ENCODE measurements around the gene PINK1. TPM values are rescaled to one million over a fixed set of nuclear protein-coding genes. Genes with fewer than 3 reads are reported as not detected.

The PINK1 gene
- total RNA-seq, 1 experiment from 2014 or later = 17.0 TPM

GRCh38 chr1:20693623-20694022 lies 60.4 kb downstream of the PINK1 start:
- Histone ChIP-seq H4K8ac (replicated peaks; ENCODE audit: insufficient read length, low read depth, low read length) (no peak overlapping the region), H2AK5ac (ENCODE audit: insufficient read length, low read length) (no peak overlapping the region), H3K56ac (ENCODE audit: insufficient read length, low read depth, low read length) (no peak overlapping the region), H2BK5ac (ENCODE audit: insufficient read length, low read length) (no peak overlapping the region), H2BK120ac (ENCODE audit: low read depth, low read length, poor library complexity, severe bottlenecking) (no peak overlapping the region), H3K18ac (ENCODE audit: insufficient read length, low read depth, low read length) (no peak overlapping the region), H3K79me2 (ENCODE audit: insufficient read depth, low read length) (no peaks in the 10 kb centered on the region), H2AFZ (ENCODE audit: low read length) (no peak overlapping the region), H3K23ac (ENCODE audit: insufficient read length, low read depth, low read length) (no peak overlapping the region), H4K5ac (ENCODE audit: insufficient read length, low read depth, low read length) (no peak overlapping the region), H3K79me1 (ENCODE audit: insufficient read depth, low read depth, low read length, poor library complexity, severe bottlenecking) (no peaks in the 10 kb centered on the region), H3T11ph (ENCODE audit: low read length) (no peak overlapping the region), H2BK15ac (ENCODE audit: low read depth, low read length) (no peak overlapping the region), H3K27ac (ENCODE audit: insufficient read length, low read depth, low read length) (no peak overlapping the region), H3K4me1 (ENCODE audit: insufficient read depth, low read length) (no peaks in the 10 kb centered on the region), H3K23me2 (ENCODE audit: insufficient read length, low read depth, low read length, poor library complexity, severe bottlenecking) (peaks cover 8% of the 10 kb centered on the region), H3K14ac (ENCODE audit: insufficient read depth, low read length) (no peak overlapping the region), H4K91ac (ENCODE audit: insufficient read length, low read depth, low read length) (no peak overlapping the region), H3K4me2 (ENCODE audit: insufficient read depth, insufficient read length, low read length) (no peak overlapping the region), H4K20me1 (ENCODE audit: control insufficient read depth, insufficient read depth, insufficient read length) (no peaks in the 10 kb centered on the region), H2BK20ac (ENCODE audit: low read depth, low read length, poor library complexity, severe bottlenecking) (no peak overlapping the region), H2BK12ac (ENCODE audit: insufficient read length, low read depth, low read length) (no peak overlapping the region), H3K27me3 (ENCODE audit: insufficient read depth, low read length) (no peaks in the 10 kb centered on the region), H3K9me3 (ENCODE audit: control insufficient read depth, low read depth, low read length) (no peaks in the 10 kb centered on the region), H3K9ac (ENCODE audit: extremely low read depth, insufficient read length, low read length) (no peak overlapping the region), H3K4ac (ENCODE audit: low read depth, low read length) (no peak overlapping the region)
- TF ChIP-seq, protein P1, sequence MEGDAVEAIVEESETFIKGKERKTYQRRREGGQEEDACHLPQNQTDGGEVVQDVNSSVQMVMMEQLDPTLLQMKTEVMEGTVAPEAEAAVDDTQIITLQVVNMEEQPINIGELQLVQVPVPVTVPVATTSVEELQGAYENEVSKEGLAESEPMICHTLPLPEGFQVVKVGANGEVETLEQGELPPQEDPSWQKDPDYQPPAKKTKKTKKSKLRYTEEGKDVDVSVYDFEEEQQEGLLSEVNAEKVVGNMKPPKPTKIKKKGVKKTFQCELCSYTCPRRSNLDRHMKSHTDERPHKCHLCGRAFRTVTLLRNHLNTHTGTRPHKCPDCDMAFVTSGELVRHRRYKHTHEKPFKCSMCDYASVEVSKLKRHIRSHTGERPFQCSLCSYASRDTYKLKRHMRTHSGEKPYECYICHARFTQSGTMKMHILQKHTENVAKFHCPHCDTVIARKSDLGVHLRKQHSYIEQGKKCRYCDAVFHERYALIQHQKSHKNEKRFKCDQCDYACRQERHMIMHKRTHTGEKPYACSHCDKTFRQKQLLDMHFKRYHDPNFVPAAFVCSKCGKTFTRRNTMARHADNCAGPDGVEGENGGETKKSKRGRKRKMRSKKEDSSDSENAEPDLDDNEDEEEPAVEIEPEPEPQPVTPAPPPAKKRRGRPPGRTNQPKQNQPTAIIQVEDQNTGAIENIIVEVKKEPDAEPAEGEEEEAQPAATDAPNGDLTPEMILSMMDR (conservative IDR thresholded peaks at IDR 0.05) = no peak
- no peak overlapping the region for H3K27ac Mint-ChIP-seq
- no peak overlapping the region for H3K4me3 Mint-ChIP-seq
- H3K9me3 Mint-ChIP-seq = no peaks in the 10 kb centered on the region
- peaks cover 0 to 2% (median 0%) of the 10 kb centered on the region in 3 experiments; a peak in 1 of 7 replicates for H3K36me3 Mint-ChIP-seq (ENCODE audit: insufficient read depth in 1 of 3, low read depth in 3 of 3)
- WGBS (ENCODE audit: extremely low coverage, insufficient read length, low lambda C conversion rate) = no CpG with 5 or more reads among the region's 2 CpGs
- H3K27me3 Mint-ChIP-seq (ENCODE audit: low read depth) = peaks cover 11% of the 10 kb centered on the region
- peaks cover 9 to 17% of the 10 kb centered on the region in 2 experiments; a peak in 3 of 4 replicates for H3K4me1 Mint-ChIP-seq
- DNase-seq = no peak
